ENCODE data around the gene POU1F1.

GRCh38 chr3:87227835-87228144, 48.6 kb downstream of the POU1F1 start:
- no peak for TF ChIP-seq POLR2A (IDR thresholded peaks at IDR 0.05)
- no peak for TF ChIP-seq CTCF (IDR thresholded peaks at IDR 0.05)

Data from thyroid gland (tissue), 4 donors.